Esophagus squamous epithelium (tissue), 4 donors: ENCODE results near the gene WDR38.

Source experiments
- CTCF ChIP-seq, 6 experiments: fragments of 450-650 bp in 4 of 6; fragments of 200-600 bp in 2 of 6; sonication (generic) in 2 of 6; IDR thresholded peaks; one replicate each; pipeline ENCODE4 v1.5.1; 2016 to 2019; ENCODE audit warnings: antibody characterized with exemption in 6 of 6, mild to moderate bottlenecking in 4 of 6, moderate library complexity in 4 of 6
- POLR2A ChIP-seq, 4 donors: fragments of 450-650 bp; IDR thresholded peaks; one replicate each; pipeline ENCODE4 v1.6.1; 2017; ENCODE audit warnings: antibody characterized with exemption in 4 of 4, mild to moderate bottlenecking in 4 of 4, moderate library complexity in 3 of 4

GRCh38 chr9:124870723-124871122, 17.5 kb downstream of the WDR38 start:
- TF ChIP-seq CTCF (IDR thresholded peaks at IDR 0.05) (no peak), POLR2A (IDR thresholded peaks at IDR 0.05) (no peak)
